Keratinocyte (primary cell): ENCODE measurements around the gene CPEB3. TPM values are rescaled to one million over a fixed set of nuclear protein-coding genes. Genes with fewer than 3 reads are reported as not detected.

Source experiments
- DNase-seq: peaks from one replicate; pipeline ENCODE4 v3.0.0-alpha.2; 2011; ENCODE audit warnings: low read depth, missing footprints, low spot score
- FAIRE-seq: peaks from 2 replicates; lab custom pipeline; 2011; peaks lifted over from hg19 to GRCh38; lab: Jason Lieb, UNC
- H2AFZ ChIP-seq: 2 replicates; pipeline ENCODE4 v1.6.0; 2012; ENCODE audit warnings: low read length, control low read depth, inconsistent platforms; ENCODE audit not compliant: control insufficient read depth
- H3K27ac ChIP-seq: 2 replicates; pipeline ENCODE4 v1.5.1; 2011; ENCODE audit warnings: low read length; ENCODE audit not compliant: control insufficient read depth, insufficient read depth
- H3K27me3 ChIP-seq: 3 replicates; pipeline ENCODE4 v1.6.0; 2011; ENCODE audit warnings: low read length; ENCODE audit not compliant: control insufficient read depth, insufficient read depth; ENCODE audit errors: extremely low read depth
- H3K36me3 ChIP-seq, 2 experiments: 2 replicates in 1 of 2; 3 replicates in 1 of 2; pipeline ENCODE4 v1.5.1; 2011; ENCODE audit warnings: low read length in 2 of 2, mild to moderate bottlenecking in 1 of 2; ENCODE audit not compliant: control insufficient read depth in 2 of 2, insufficient read depth in 2 of 2; ENCODE audit errors: extremely low read depth in 1 of 2
- H3K4me1 ChIP-seq: 3 replicates; pipeline ENCODE4 v1.5.1; 2011; ENCODE audit warnings: low read length; ENCODE audit not compliant: control insufficient read depth, insufficient read depth; ENCODE audit errors: extremely low read depth
- H3K4me2 ChIP-seq: 3 replicates; pipeline ENCODE4 v1.6.0; 2011; ENCODE audit warnings: low read depth, low read length; ENCODE audit not compliant: control insufficient read depth, insufficient read depth; ENCODE audit errors: extremely low read depth
- H3K4me3 ChIP-seq, 3 experiments: fragments of 200-600 bp in 1 of 3; sonication (generic) in 1 of 3; 2 replicates in 2 of 3; 3 replicates in 1 of 3; pipeline ENCODE4 v1.5.1; 2011 to 2016; ENCODE audit warnings: low read length in 3 of 3, mild to moderate bottlenecking in 3 of 3, control low read depth in 2 of 3, inconsistent platforms in 1 of 3, low read depth in 1 of 3, mixed read lengths in 1 of 3, mixed run types in 1 of 3, moderate library complexity in 1 of 3; ENCODE audit not compliant: control insufficient read depth in 2 of 3, insufficient read depth in 2 of 3; ENCODE audit errors: extremely low read depth in 1 of 3
- H3K79me2 ChIP-seq: 2 replicates; pipeline ENCODE4 v1.6.0; 2012; ENCODE audit warnings: low read length; ENCODE audit not compliant: control insufficient read depth, insufficient read depth
- H3K9ac ChIP-seq: 3 replicates; pipeline ENCODE4 v1.6.0; 2011; ENCODE audit warnings: low read length; ENCODE audit not compliant: control insufficient read depth, insufficient read depth; ENCODE audit errors: extremely low read depth
- H3K9me1 ChIP-seq: 3 replicates; pipeline ENCODE4 v1.6.0; 2011; ENCODE audit warnings: low read length; ENCODE audit not compliant: control insufficient read depth, insufficient read depth; ENCODE audit errors: extremely low read depth
- H3K9me3 ChIP-seq: 2 replicates; pipeline ENCODE4 v1.5.1; 2012; ENCODE audit warnings: low read depth, low read length; ENCODE audit not compliant: control insufficient read depth
- H4K20me1 ChIP-seq: 3 replicates; pipeline ENCODE4 v1.6.0; 2011; ENCODE audit warnings: low read length; ENCODE audit not compliant: control insufficient read depth, insufficient read depth; ENCODE audit errors: extremely low read depth
- EZH2 ChIP-seq: IDR thresholded peaks from one replicate; pipeline ENCODE4 v1.6.1; 2012; ENCODE audit warnings: inconsistent platforms, mild to moderate bottlenecking, low read length, moderate library complexity
- dilution Hi-C: fragments of 300-500 bp; cut with MboI; formaldehyde crosslinking; loops from one replicate; pipeline ENCODE4 v1.7.0; 2020; ENCODE audit warnings: low sequenced_read_pairs; ENCODE audit not compliant: extremely low pct_ligation_motif_present
- polyA plus RNA-seq, 5 experiments: library from polyadenylated mRNA; depleted of rRNA in 3 of 5; stranded (reverse) in 3 of 5; stranded (forward) in 1 of 5; unstranded in 1 of 5; fragments of >200 nt; gene quantifications; 1 replicate in 1 of 5; 2 replicates in 3 of 5; 3 replicates in 1 of 5; pipeline versions ENCODE4 v1.2.1 to v1.2.3, GENCODE V29; 2011 to 2012; ENCODE audit warnings: missing spikeins in 2 of 5, low read depth in 1 of 5, low replicate concordance in 1 of 5
- TF ChIP-seq, protein P1 (sequence below), 3 experiments: IDR thresholded peaks in 1 of 3; conservative IDR thresholded peaks in 1 of 3; optimal IDR thresholded peaks in 1 of 3; 2 replicates in 2 of 3; 3 replicates in 1 of 3; pipeline versions ENCODE3 to v1.5.1; 2011; ENCODE audit warnings: low read length in 3 of 3, mild to moderate bottlenecking in 3 of 3, moderate library complexity in 2 of 3, control low read depth in 1 of 3, inconsistent platforms in 1 of 3; ENCODE audit not compliant: insufficient read depth in 2 of 3; ENCODE audit errors: extremely low read depth in 1 of 3

Gene CPEB3
- polyA plus RNA-seq, 1 donor (not counting 4 experiments of a cell fraction or from before 2014, with no cell fraction given) = 0.47 TPM

DNA sequence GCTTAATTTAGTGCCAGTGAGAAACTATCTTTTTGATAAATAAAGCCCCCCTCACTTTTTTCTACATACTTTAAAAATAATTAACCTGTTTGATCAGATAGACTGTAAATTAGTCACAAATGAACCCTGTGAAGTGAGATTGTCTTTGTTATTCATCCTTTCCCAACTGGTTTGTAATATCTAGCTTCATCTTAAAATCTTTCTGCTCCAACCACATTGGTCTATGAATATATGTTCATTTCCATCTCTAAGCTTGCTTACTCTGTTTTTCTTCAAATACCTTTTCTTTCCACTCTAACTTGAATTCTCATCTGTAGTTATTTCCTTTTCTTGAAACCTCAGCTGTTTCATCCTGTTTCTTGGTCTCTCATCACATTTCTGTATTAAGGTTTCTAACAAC lies 12.2 kb upstream of the CPEB3 start:
- H3K9ac ChIP-seq = no peak overlapping the region
- no peak for DNase-seq
- H4K20me1 ChIP-seq = peaks cover 3% of the 10 kb centered on the region
- TF ChIP-seq, protein P1, sequence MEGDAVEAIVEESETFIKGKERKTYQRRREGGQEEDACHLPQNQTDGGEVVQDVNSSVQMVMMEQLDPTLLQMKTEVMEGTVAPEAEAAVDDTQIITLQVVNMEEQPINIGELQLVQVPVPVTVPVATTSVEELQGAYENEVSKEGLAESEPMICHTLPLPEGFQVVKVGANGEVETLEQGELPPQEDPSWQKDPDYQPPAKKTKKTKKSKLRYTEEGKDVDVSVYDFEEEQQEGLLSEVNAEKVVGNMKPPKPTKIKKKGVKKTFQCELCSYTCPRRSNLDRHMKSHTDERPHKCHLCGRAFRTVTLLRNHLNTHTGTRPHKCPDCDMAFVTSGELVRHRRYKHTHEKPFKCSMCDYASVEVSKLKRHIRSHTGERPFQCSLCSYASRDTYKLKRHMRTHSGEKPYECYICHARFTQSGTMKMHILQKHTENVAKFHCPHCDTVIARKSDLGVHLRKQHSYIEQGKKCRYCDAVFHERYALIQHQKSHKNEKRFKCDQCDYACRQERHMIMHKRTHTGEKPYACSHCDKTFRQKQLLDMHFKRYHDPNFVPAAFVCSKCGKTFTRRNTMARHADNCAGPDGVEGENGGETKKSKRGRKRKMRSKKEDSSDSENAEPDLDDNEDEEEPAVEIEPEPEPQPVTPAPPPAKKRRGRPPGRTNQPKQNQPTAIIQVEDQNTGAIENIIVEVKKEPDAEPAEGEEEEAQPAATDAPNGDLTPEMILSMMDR (optimal IDR thresholded peaks at IDR 0.05 in 1 of 3, IDR thresholded peaks at IDR 0.05 in 1 of 3, conservative IDR thresholded peaks at IDR 0.05 in 1 of 3; ENCODE audit: extremely low read depth in 1 of 3, insufficient read depth in 2 of 3, low read length in 3 of 3) = no peak
- TF ChIP-seq EZH2 = no peak
- H3K9me3 ChIP-seq = no peaks in the 10 kb centered on the region
- no peak overlapping the region for H3K4me2 ChIP-seq
- H3K9me1 ChIP-seq = no peaks in the 10 kb centered on the region
- H3K4me3 ChIP-seq = no peak overlapping the region
- H3K79me2 ChIP-seq = peaks cover 92% of the 10 kb centered on the region
- no peak overlapping the region for H3K27ac ChIP-seq
- H2AFZ ChIP-seq = no peak overlapping the region
- H3K27me3 ChIP-seq = no peaks in the 10 kb centered on the region
- no peak for FAIRE-seq
- H3K4me1 ChIP-seq = no peaks in the 10 kb centered on the region
- dilution Hi-C loops = no loop called here
- peaks cover 0 to 5% of the 10 kb centered on the region in 2 experiments for H3K36me3 ChIP-seq

DNA sequence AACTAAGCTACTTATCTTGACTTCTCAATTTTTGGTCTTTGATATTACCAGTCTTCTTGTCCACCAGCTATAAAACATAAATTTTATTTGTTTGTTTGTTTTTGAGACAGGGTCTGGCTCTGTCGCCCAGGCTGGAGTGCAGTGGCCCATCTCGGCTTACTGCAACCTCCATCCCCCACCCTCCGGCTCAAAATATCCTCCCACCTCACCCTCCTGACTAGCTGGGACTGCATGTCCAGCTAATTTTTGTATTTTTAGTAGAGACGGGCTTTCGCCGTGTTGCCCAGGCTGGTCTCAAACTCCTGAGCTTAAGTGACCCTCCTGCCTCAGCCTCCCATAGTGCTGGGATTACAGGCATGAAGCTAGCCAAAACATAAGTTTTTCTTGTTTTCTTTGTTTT lies 7.6 kb upstream of the CPEB3 start:
- Histone ChIP-seq H3K9ac (no peak overlapping the region), H2AFZ (no peak overlapping the region), H3K27ac (no peak overlapping the region), H3K4me2 (no peak overlapping the region), H4K20me1 (peaks cover 3% of the 10 kb centered on the region), H3K36me3 (peaks cover 0 to 8% of the 10 kb centered on the region in 2 experiments), H3K27me3 (no peaks in the 10 kb centered on the region), H3K4me1 (no peaks in the 10 kb centered on the region), H3K4me3 (no peak overlapping the region), H3K9me1 (no peaks in the 10 kb centered on the region), H3K9me3 (no peaks in the 10 kb centered on the region), H3K79me2 (peaks cover 93% of the 10 kb centered on the region)
- no peak for TF ChIP-seq EZH2
- TF ChIP-seq, protein P1 (optimal IDR thresholded peaks at IDR 0.05 in 1 of 3, IDR thresholded peaks at IDR 0.05 in 1 of 3, conservative IDR thresholded peaks at IDR 0.05 in 1 of 3; ENCODE audit: extremely low read depth in 1 of 3, insufficient read depth in 2 of 3, low read length in 3 of 3) = no peak
- FAIRE-seq = no peak
- no peak for DNase-seq
- dilution Hi-C loops = no loop called here
